ENCODE results near the gene TMC4.

DNA sequence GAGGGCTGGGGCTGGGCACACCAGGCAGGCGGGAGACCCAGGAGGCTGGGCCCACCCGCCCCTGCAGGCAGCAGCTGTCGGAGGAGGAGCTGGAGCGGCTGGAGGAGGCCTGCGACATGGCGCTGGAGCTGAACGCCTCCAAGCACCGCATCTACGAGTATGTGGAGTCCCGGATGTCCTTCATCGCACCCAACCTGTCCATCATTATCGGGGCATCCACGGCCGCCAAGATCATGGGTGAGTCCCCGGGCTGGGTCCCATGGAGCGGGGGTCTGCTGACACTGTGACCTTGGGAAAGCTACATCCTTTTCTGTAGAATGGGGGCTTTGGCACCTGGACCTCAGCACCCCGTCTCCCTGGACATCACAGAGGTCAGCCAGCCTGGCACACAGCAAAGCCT lies 49.3 kb downstream of the TMC4 start:
- TF ChIP-seq, protein P1, sequence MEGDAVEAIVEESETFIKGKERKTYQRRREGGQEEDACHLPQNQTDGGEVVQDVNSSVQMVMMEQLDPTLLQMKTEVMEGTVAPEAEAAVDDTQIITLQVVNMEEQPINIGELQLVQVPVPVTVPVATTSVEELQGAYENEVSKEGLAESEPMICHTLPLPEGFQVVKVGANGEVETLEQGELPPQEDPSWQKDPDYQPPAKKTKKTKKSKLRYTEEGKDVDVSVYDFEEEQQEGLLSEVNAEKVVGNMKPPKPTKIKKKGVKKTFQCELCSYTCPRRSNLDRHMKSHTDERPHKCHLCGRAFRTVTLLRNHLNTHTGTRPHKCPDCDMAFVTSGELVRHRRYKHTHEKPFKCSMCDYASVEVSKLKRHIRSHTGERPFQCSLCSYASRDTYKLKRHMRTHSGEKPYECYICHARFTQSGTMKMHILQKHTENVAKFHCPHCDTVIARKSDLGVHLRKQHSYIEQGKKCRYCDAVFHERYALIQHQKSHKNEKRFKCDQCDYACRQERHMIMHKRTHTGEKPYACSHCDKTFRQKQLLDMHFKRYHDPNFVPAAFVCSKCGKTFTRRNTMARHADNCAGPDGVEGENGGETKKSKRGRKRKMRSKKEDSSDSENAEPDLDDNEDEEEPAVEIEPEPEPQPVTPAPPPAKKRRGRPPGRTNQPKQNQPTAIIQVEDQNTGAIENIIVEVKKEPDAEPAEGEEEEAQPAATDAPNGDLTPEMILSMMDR (IDR thresholded peaks at IDR 0.05; ENCODE audit: poor library complexity): no peak
- no peak for TF ChIP-seq EZH2 (IDR thresholded peaks at IDR 0.05; ENCODE audit: borderline replicate concordance)

All from hepatocyte (in vitro differentiated cells).